Cerebellar nuclear complex (tissue), 1 donor: ENCODE results near the gene KSR1.

Source experiments
- DNase-seq, 2 experiments: peaks; one replicate each; lab custom pipeline; 2025; lab: John Stamatoyannopoulos, UW

Gene KSR1

GRCh38 chr17:27473748-27474609 is 17.7 kb downstream of the KSR1 start:
- no peak for DNase-seq

DNA sequence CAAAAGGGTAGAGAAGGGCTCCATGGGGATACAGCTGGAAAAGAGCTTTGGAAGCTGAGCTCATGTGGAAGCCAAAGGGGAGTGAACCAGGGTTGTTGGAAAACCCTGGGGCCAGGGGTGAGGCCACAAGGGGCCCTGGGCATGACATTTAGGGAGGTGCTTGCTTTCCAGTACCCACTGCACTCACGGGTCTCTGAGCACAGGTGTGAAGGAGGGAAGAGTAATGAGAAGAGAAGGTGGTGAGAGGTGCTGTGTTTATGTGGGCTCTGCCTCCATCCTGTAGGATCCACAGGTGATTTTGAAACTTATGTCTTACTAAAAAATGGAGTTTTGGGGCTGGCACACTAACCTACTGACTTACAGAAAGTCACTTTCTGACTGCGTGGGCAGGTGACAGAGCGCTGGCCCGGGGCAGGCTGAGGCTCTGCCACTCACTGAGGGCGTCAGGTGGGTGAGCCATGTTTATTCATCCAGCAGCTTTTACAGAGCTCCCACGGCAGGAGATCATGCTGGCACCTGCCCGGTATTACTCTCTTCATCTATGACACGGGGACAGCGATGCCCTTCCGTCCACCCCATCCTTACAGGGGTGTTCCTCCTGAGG is 18.9 kb downstream of the KSR1 start:
- DNase-seq = no peak

DNA sequence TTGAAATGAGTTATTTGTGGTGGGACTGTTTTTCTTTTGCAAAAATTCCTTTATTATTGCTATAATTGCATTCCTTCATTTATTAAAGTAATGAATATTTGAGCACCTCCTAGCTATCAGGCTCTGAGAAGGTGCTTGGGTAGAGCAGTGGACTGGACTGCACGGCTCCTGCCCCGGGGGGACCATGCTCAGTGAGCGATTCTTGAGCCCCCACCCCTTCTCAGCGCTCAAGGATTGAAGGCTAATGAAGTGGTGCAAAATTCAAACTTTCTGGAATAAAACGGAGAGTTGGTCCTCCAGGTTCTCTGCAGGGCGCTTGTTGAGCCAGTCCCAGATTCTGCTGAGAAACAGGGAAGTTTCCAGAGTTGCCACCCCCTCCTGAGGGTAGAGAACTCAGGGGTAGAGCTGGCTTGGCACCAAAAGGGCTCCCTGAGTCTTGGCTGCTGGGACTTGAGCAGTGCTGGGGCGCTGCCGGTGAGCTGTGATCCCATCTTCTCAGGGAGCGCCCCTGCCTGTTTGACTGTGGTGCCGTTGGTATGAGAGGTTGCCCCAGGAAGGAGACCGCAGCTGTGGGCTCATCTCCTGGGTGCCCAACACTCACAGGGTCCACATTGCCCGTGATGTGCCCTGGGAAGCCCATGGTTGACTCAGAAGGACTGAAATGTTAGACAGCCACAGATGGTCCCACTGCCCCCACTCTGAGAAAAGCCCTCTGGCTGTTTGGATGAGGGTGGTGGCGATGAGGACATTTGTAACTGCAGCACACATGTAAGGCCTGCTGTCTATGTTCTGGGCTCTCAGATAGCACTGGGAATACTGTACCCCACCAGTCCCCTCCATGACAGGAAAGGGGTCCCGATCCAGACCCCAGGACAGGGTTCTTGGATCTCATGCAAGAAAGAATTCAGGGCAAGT is 20.0 kb downstream of the KSR1 start:
- DNase-seq = no peak

DNA sequence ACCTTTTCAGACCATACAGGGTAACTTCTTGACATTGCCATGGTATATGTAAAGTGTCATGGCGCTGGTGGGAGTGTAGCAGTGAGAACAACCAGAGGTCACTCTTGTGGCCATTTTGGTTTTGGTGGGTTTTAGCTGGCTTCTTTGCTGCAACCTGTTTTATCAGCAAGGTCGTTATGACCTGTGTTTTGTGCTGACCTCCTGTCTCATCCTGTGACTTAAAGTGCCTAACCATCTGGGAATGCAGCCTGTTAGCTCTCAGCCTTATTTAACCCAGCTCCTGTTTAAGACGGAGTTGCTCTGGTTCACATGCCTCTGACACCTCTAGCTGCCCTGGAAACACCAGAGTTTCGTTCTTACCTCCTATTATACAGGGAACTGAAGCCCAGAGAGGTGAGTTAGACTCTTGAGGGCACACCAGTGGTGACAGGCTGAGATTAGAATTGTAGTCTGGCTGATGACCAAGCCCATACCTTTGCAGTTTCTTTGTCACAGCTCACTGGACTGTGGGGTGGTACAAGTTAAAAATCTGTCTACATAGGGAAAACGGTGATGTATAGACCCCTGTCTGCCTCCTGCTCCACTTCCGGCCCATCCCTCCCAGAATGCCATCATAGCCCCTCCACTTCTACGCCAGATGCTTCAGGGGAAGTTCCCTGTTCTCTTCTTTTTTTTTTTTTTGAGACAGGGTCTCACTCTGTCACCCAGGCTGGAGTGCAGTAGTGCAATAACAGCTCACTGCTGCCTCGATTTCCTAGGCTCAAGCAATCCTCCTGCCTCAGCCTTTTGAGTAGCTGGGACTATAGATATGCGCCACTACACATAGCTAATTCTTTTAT is 21.0 kb downstream of the KSR1 start:
- DNase-seq = no peak

GRCh38 chr17:27477971-27478684 is 21.9 kb downstream of the KSR1 start:
- DNase-seq = no peak

DNA sequence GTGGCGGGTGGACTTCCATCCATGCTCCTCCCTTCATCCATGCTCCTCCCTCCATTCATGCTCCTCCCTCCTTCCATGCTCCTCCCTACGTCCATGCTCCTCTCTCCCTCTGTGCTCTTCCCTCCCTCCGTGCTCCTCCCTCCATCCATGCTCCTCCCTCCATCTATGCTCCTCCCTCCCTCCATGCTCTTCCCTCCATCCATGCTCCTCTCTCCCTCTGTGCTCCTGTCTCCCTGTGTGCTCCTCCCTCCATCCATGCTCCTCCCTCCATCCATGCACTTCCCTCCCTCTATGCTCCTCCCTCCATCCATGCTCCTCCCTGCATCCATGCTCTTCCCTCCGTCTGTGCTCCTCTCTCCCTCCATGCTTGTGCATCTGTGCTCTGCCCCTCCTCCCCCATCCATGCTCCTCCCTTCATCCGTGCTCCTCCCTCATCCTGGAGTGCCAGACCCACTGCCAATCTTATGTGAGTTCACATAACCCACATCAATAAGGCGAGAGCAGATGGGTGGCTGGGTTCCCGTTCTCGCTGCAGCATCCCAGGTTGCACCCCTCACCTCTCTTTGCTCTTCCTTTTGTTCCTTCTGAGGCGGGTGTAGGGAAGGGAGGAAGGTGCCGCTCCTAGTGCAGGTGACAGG is 22.8 kb downstream of the KSR1 start:
- no peak for DNase-seq

DNA sequence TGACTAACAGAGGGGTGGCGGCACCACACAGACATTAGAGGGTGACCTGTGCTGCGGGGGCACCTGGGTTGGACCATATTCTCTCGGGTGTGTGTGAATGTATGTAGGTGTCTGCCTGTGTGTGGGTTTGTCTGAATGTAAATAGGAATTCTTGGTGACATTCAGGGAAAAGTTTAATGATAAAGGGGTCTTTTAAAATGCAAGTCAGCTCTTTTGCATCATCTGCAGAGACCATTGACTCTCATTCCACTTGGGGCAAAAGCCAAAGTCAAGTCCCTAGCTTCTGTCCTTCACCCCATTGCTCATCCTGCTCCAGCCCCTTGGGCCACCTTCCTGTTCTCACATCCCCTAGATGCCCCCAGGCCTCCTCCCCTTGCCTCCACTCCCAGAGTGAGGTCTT is 23.6 kb downstream of the KSR1 start:
- no peak for DNase-seq

GRCh38 chr17:27480699-27481098 is 24.5 kb downstream of the KSR1 start:
- no peak for DNase-seq

DNA sequence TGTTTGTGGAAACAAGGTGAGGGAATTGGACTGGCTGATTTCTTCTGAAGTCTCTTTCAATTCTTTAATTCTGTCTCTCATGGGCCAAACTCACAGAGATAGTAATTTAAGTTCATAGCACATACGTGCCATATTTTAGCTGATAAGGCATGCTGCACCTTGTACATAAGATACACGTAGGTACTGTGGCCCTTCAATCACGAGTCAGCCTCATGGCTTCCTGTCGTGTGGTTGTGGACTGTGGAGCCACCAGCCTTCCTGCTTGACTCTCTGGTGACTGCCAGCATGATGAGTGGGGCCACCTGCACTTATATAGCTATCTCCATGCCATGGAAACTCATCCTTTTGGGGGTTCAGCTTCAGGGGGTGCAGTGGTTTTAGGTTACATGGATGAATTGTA is 25.1 kb downstream of the KSR1 start:
- no peak for DNase-seq

DNA sequence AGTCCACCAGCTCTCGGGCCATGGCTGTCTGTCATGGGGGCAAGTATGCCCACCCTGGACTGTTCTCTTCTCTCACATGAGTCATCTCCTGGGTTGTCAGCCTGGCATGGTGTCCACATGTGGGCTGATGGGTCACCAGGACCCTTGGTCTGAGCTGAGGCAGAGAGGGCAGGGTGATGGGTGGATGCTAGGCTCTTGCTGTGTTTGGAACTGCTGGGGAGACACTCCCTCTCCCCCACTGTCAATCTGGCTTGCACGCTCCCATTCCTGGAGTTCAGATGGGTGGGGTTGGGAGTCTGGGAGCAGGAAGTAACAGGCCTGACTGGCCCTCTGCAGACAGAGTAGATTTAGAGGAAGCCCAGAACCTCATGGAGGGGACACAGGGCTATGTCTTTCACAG is 28.9 kb downstream of the KSR1 start:
- no peak for DNase-seq

DNA sequence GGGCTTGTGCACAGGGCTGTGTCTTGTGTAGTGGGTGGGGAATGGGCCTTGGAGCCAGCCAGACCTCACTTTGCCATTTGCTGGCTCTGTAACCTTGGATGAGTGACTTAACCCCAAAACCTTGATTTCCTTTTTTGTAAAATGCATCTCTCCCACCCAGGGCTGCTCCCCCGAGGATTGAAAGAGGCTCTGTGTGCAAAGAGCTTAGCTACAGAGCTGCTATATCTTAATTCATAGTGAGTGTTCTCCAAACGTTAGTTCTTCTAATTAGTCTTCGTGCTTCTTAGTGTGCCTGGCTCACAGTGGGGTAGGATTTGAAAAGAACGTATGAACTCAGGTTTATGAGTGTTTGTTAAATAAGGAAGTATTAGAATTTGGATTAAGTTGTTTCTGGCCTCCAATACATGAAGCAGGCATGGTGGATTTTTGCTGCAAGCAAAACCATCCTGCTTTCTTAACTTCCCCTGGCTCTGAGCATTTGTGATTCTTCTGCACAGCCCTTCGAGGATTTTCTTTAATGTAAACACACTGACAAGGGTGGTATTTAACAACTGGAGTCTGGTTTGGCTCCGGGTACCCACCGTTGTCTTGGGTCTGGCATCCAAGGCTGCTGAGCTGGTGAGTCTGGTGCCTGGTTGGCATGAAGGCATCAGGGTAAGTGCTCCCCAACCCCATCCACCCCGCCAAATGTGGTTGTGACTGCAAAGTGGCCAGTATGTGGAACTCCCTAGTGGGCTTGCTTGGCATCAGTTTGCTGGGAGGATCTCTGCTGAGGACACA is 29.7 kb downstream of the KSR1 start:
- no peak for DNase-seq

- no peak for DNase-seq
Measured at GRCh38 chr17:27486741-27487140, 30.5 kb downstream of the KSR1 start.

DNA sequence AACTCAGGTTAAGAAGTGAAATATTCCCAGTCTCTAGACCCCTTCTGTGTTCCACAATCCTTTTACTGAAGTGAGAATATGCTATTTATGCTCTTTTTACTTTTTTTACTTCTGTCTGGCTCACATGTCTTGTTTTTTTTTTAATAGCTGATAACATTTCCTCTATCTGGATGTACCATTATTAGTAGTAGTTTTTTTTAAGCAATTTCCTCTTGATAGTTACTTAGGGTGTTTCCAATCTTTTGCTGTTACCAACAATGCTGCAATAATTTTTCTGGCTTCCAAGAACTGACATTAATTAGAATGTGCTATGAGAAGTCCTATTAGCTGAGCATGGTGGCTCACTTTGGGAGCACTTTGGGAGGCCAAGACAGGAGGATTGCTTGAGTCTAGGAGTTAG is 32.0 kb downstream of the KSR1 start:
- DNase-seq = no peak

- no peak for DNase-seq
Measured at GRCh38 chr17:27489045-27489715, 32.9 kb downstream of the KSR1 start.

GRCh38 chr17:27490391-27490790 is 34.1 kb downstream of the KSR1 start:
- no peak for DNase-seq

DNA sequence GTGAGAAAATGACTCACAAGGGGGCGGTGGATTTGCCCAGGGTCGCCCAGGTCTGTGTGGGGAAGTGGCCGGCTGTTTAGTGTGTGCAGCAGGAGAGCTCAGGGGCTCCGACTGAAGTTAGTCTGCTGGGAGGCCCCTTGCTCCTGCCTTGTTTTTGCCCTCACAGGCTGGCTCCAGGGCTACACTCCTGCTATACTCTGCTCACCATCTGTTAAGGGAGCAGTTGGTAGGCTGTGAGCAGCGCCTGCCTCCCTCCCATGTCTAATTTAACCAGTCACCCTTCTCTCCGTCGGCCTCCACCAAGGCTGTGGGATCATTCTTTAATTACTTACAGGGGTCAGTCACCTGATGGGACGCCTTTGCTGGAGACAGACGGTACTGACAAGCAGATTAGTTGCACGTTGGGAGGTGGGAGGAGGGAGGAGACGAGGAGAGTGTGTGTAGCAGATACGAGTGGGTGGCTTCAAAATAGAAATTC is 35.5 kb downstream of the KSR1 start:
- DNase-seq = no peak

DNA sequence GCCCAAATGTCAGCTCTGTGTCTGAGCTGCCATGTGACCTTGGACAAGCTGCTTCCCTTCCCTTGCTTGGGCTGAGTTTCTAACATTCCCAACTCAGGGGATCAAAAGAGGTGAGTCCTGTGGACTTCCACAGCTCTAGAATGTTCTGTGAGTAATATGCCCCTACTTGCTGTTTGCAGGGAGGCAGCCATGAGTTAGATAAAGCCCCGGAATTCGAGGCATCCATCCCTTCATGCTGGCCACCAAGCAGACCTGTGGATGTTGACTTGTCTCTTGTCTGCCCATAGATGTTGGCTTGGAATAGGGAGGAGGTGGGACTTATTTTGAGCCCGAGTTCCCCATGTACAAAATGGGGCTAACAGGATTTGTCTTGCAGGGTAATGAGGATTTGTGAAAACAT is 36.2 kb downstream of the KSR1 start:
- DNase-seq = no peak

GRCh38 chr17:27493088-27493487 is 36.8 kb downstream of the KSR1 start:
- DNase-seq = no peak
